ENCODE measurements around the gene WIPF2.

Gene WIPF2

GRCh38 chr17:40316571-40317344 lies 97.7 kb downstream of the WIPF2 start (continued):
- TF ChIP-seq ZNF121 (tag by site-specific recombination; IDR thresholded peaks at IDR 0.05) (0 out of 2 replicates have a peak, but pooled peaks have one; percentile 22), ZNF202 (tag by site-specific recombination; IDR thresholded peaks at IDR 0.05; ENCODE audit: borderline replicate concordance) (no peak), KLF1 (tag by site-specific recombination; IDR thresholded peaks at IDR 0.05) (peak; percentile 62), ZNF843 (tag by site-specific recombination; IDR thresholded peaks at IDR 0.05) (peak; percentile 35; the same call in 1 of the 2 replicates), REPIN1 (tag by site-specific recombination; IDR thresholded peaks at IDR 0.05; ENCODE audit: low read depth) (no peak), ZNF350 (tag by site-specific recombination; IDR thresholded peaks at IDR 0.05) (no peak), ZSCAN23 (tag by site-specific recombination; IDR thresholded peaks at IDR 0.05) (peak; percentile 13; the same call in 1 of the 2 replicates), MZF1 (tag by site-specific recombination; IDR thresholded peaks at IDR 0.05; ENCODE audit: borderline replicate concordance) (no peak), ZNF529 (tag by site-specific recombination; IDR thresholded peaks at IDR 0.05; ENCODE audit: insufficient replicate concordance) (no peak), ZNF112 (tag by site-specific recombination; IDR thresholded peaks at IDR 0.05) (no peak), OSR2 (tag by site-specific recombination; IDR thresholded peaks at IDR 0.05) (peak; percentile 49; the same call in 1 of the 2 replicates), ZNF707 (tag by site-specific recombination; IDR thresholded peaks at IDR 0.05) (no peak), ZNF138 (tag by site-specific recombination; IDR thresholded peaks at IDR 0.05; ENCODE audit: borderline replicate concordance) (no peak), ZNF433 (tag by site-specific recombination; IDR thresholded peaks at IDR 0.05; ENCODE audit: low read depth) (no peak), ZXDB (tag by site-specific recombination; IDR thresholded peaks at IDR 0.05) (peak; percentile 37; the same call in 1 of the 2 replicates), IKZF3 (tag by site-specific recombination; IDR thresholded peaks at IDR 0.05) (peak; percentile 61), ZNF654 (tag by site-specific recombination; IDR thresholded peaks at IDR 0.05; ENCODE audit: low read depth) (no peak), ZNF16 (tag by site-specific recombination; IDR thresholded peaks at IDR 0.05; ENCODE audit: low read depth) (no peak), ZNF311 (tag by site-specific recombination; IDR thresholded peaks at IDR 0.05; ENCODE audit: borderline replicate concordance) (no peak), GLIS1 (tag by site-specific recombination; IDR thresholded peaks at IDR 0.05) (peak; percentile 95), KLF10 (tag by site-specific recombination; IDR thresholded peaks at IDR 0.05) (peak; percentile 44; the same call in 1 of the 2 replicates), BCL11B (tag by site-specific recombination; IDR thresholded peaks at IDR 0.05; ENCODE audit: low read depth) (no peak), ZNF280C (tag by site-specific recombination; IDR thresholded peaks at IDR 0.05) (no peak), ZBTB6 (tag by site-specific recombination; IDR thresholded peaks at IDR 0.05) (peak; percentile 59; the same call in 1 of the 2 replicates), ZNF544 (tag by site-specific recombination; IDR thresholded peaks at IDR 0.05) (no peak), ZNF10 (tag by site-specific recombination; IDR thresholded peaks at IDR 0.05) (0 out of 2 replicates have a peak, but pooled peaks have one; percentile 22), ZSCAN5A (tag by site-specific recombination; IDR thresholded peaks at IDR 0.05) (0 out of 2 replicates have a peak, but pooled peaks have one; percentile 13), ZNF248 (tag by site-specific recombination; IDR thresholded peaks at IDR 0.05) (no peak), BCL6B (tag by site-specific recombination; IDR thresholded peaks at IDR 0.05) (no peak), ZBTB21 (tag by site-specific recombination; IDR thresholded peaks at IDR 0.05) (0 out of 2 replicates have a peak, but pooled peaks have one; percentile 16), ZNF600 (tag by site-specific recombination; IDR thresholded peaks at IDR 0.05) (peak; percentile 88), SALL2 (tag by site-specific recombination; IDR thresholded peaks at IDR 0.05; ENCODE audit: borderline replicate concordance) (no peak), MYNN (tag by site-specific recombination; IDR thresholded peaks at IDR 0.05; ENCODE audit: borderline replicate concordance) (no peak), ZNF223 (tag by site-specific recombination; IDR thresholded peaks at IDR 0.05) (no peak), ZNF830 (tag by site-specific recombination; IDR thresholded peaks at IDR 0.05; ENCODE audit: low read depth) (no peak), ZNF132 (tag by site-specific recombination; IDR thresholded peaks at IDR 0.05; ENCODE audit: borderline replicate concordance) (no peak)
